GM12878 (cell line): ENCODE data around the gene FARS2. TPM values are rescaled to one million over a fixed set of nuclear protein-coding genes. Genes with fewer than 3 reads are reported as not detected.

Experiments
- ATAC-seq: fragments of 200-7000 bp; cut with Tn5 transposase; 3 replicates; pipeline ENCODE4 v1.9.1; 2020; ENCODE audit warnings: mild to moderate bottlenecking, moderate library complexity
- BruUV-seq: library from RNA; stranded (reverse); fragments of 400-500 nt; replicated peaks from 2 replicates; lab custom pipeline; 2021; lab: Mats Ljungman, UMichigan
- CTCF ChIA-PET: fragments of 300-600 bp; sonication (Branson Sonifier 250); formaldehyde crosslinking; extraction: SDS; loops from one replicate; lab custom pipeline; 2021; ENCODE audit warnings: inconsistent platforms; lab: Yijun Ruan, JAX
- POLR2A ChIA-PET: fragments of 350-600 bp; formaldehyde crosslinking; extraction: SDS; loops from one replicate; lab custom pipeline; 2021; ENCODE audit warnings: inconsistent platforms; lab: Charles Lee
- RAD21 ChIA-PET: fragments of 300-600 bp; sonication (Branson Sonifier 250); formaldehyde crosslinking; loops from one replicate; lab custom pipeline; 2023; ENCODE audit warnings: antibody characterized with exemption; ENCODE audit not compliant: unreplicated experiment; lab: Charles Lee
- SMC1A ChIA-PET: fragments of 300-600 bp; sonication (Branson Sonifier 250); formaldehyde crosslinking; loops from one replicate; lab custom pipeline; 2023; ENCODE audit not compliant: unreplicated experiment, uncharacterized antibody; lab: Charles Lee
- DNase-seq: peaks from one replicate; pipeline ENCODE4 v3.0.0-alpha.2; 2011; ENCODE audit warnings: low read depth, low spot score
- FAIRE-seq: peaks from 3 replicates; lab custom pipeline; 2011; peaks lifted over from hg19 to GRCh38; lab: Jason Lieb, UNC
- H2AFZ ChIP-seq: 2 replicates; pipeline ENCODE4 v1.6.0; 2011; ENCODE audit warnings: low read depth, low read length, control low read depth; ENCODE audit not compliant: control insufficient read depth
- H3K27ac ChIP-seq: 2 replicates; pipeline ENCODE4 v1.5.1; 2011; ENCODE audit warnings: control low read depth; ENCODE audit not compliant: control insufficient read depth, insufficient read depth
- H3K27me3 ChIP-seq, 2 experiments: replicated peaks in 1 of 2; 2 replicates each; pipeline versions ENCODE4 v1.6.0 to v1.6.1; 2011; ENCODE audit warnings: low read length in 1 of 2; ENCODE audit not compliant: control insufficient read depth in 2 of 2, insufficient read depth in 2 of 2
- H3K36me3 ChIP-seq, 2 experiments: 2 replicates each; pipeline ENCODE4 v1.5.1; 2011; ENCODE audit warnings: low read length in 1 of 2; ENCODE audit not compliant: control insufficient read depth in 2 of 2, insufficient read depth in 2 of 2
- H3K4me1 ChIP-seq: 2 replicates; pipeline ENCODE4 v1.6.1; 2011; ENCODE audit warnings: mild to moderate bottlenecking, low read length, moderate library complexity, mixed read lengths; ENCODE audit not compliant: control insufficient read depth, insufficient read depth
- H3K4me2 ChIP-seq: 2 replicates; pipeline ENCODE4 v1.6.0; 2011; ENCODE audit warnings: control low read depth; ENCODE audit not compliant: control insufficient read depth, insufficient read depth
- H3K4me3 ChIP-seq: fragments of 200-600 bp; sonication (generic); 2 replicates; pipeline ENCODE4 v1.5.1; 2016
- H3K79me2 ChIP-seq: 2 replicates; pipeline ENCODE4 v1.6.0; 2011; ENCODE audit warnings: low read length; ENCODE audit not compliant: control insufficient read depth, insufficient read depth
- H3K9ac ChIP-seq: 2 replicates; pipeline ENCODE4 v1.8.0; 2011; ENCODE audit warnings: low read length, control low read depth, mixed read lengths; ENCODE audit not compliant: control insufficient read depth, insufficient read depth
- H3K9me3 ChIP-seq: replicated peaks from 3 replicates; pipeline ENCODE4 v1.5.1; 2011; ENCODE audit warnings: mild to moderate bottlenecking, low read length; ENCODE audit not compliant: control insufficient read depth, insufficient read depth
- H4K20me1 ChIP-seq: 2 replicates; pipeline ENCODE4 v1.6.0; 2011; ENCODE audit not compliant: control insufficient read depth, insufficient read depth
- BACH1 ChIP-seq: fragments of 450-650 bp; IDR thresholded peaks from 2 replicates; pipeline ENCODE4 v1.6.1; 2017; ENCODE audit warnings: mild to moderate bottlenecking, borderline replicate concordance
- CHD1 ChIP-seq: IDR thresholded peaks from 2 replicates; pipeline ENCODE4 v1.6.1; 2012; ENCODE audit warnings: low read depth, low read length, improper control_type of control experiment
- IKZF1 ChIP-seq: fragments of 450-650 bp; conservative IDR thresholded peaks from 2 replicates; pipeline ENCODE4 v1.6.1; 2017; ENCODE audit warnings: antibody characterized with exemption, mild to moderate bottlenecking
- LARP7 ChIP-seq: fragments of 450-650 bp; IDR thresholded peaks from 2 replicates; pipeline ENCODE4 v1.6.1; 2017; ENCODE audit warnings: mild to moderate bottlenecking
- NR2C1 ChIP-seq: fragments of 450-650 bp; IDR thresholded peaks from 2 replicates; pipeline ENCODE4 v1.6.1; 2017; ENCODE audit warnings: antibody characterized with exemption, mild to moderate bottlenecking, moderate library complexity
- NRF1 ChIP-seq: conservative IDR thresholded peaks from 2 replicates; pipeline ENCODE4 v1.6.1; 2011; ENCODE audit warnings: mild to moderate bottlenecking, low read depth, low read length, improper control_type of control experiment
- PML ChIP-seq: IDR thresholded peaks from 2 replicates; pipeline ENCODE4 v1.6.1; 2012; ENCODE audit warnings: low read length, inconsistent platforms
- POLR2AphosphoS2 ChIP-seq: IDR thresholded peaks from 2 replicates; pipeline ENCODE4 v1.6.1; 2011; ENCODE audit warnings: low read depth, mild to moderate bottlenecking, low read length, improper control_type of control experiment, moderate library complexity
- SMAD5 ChIP-seq: IDR thresholded peaks from 2 replicates; pipeline ENCODE4 v1.6.1; 2016; ENCODE audit warnings: antibody characterized with exemption, low read depth
- SP1 ChIP-seq: IDR thresholded peaks from one replicate; pipeline ENCODE4 v1.6.1; 2011; ENCODE audit warnings: low read depth, low read length
- STAT3 ChIP-seq: IDR thresholded peaks from 2 replicates; pipeline ENCODE4 v1.6.1; 2011; ENCODE audit warnings: low read depth, low read length, improper control_type of control experiment
- TBL1XR1 ChIP-seq: IDR thresholded peaks from 2 replicates; pipeline ENCODE4 v1.6.1; 2012; ENCODE audit warnings: low read depth, low read length, improper control_type of control experiment
- ZBTB11 ChIP-seq: fragments of 450-650 bp; formaldehyde crosslinking; IDR thresholded peaks from 2 replicates; pipeline ENCODE4 v1.5.0; 2022; ENCODE audit warnings: mild to moderate bottlenecking, missing genetic modification characterization
- ZNF384 ChIP-seq: IDR thresholded peaks from 2 replicates; pipeline ENCODE4 v1.6.1; 2012; ENCODE audit warnings: low read depth, mild to moderate bottlenecking, low read length, improper control_type of control experiment, borderline replicate concordance
- WGBS: methylation state at CpG from one replicate; pipeline ENCODE4 v1.1.6; 2016; ENCODE audit warnings: low lambda C conversion rate; ENCODE audit not compliant: insufficient replicate concordance, insufficient coverage; ENCODE audit errors: missing lambda C conversion rate; 5-methylcytosine and 5-hydroxymethylcytosine counted together
- in situ Hi-C: fragments of 300-500 bp; cut with MboI; formaldehyde crosslinking; loops from 9 replicates; pipeline ENCODE4 v1.14.3; 2018; ENCODE audit warnings: mixed read lengths
- intact Hi-C: fragments of 100-400 bp; cut with micrococcal nuclease; formaldehyde crosslinking; loops from one replicate; pipeline ENCODE4 v1.14.2; 2022; ENCODE audit not compliant: unreplicated experiment
- polyA plus RNA-seq, 11 experiments: library from polyadenylated mRNA; depleted of rRNA in 4 of 11; unstranded in 6 of 11; stranded (reverse) in 5 of 11; fragments of >200 nt; fragmentation: Nextera tagmentation in 4 of 11; fragmentation: Illumina TruSeq in 1 of 11; extraction: Ambion mirVana in 4 of 11; extraction: Trizol in 1 of 11; gene quantifications; 1 replicate in 1 of 11; 2 replicates in 10 of 11; pipeline versions ENCODE4 v1.2.1 to v1.2.3, GENCODE V29; 2011 to 2016; ENCODE audit warnings: inconsistent platforms in 2 of 11, missing spikeins in 2 of 11, low read depth in 1 of 11
- total RNA-seq, 4 experiments: library from RNA; depleted of rRNA in 3 of 4; stranded (reverse); fragments of >200 nt in 3 of 4; fragmentation: Illumina TruSeq in 1 of 4; extraction: Trizol in 1 of 4; gene quantifications; 2 replicates each; pipeline versions ENCODE4 v1.2.1 to v1.2.3, GENCODE V29; 2013 to 2021
- TF ChIP-seq, protein P1 (sequence below): IDR thresholded peaks from 2 replicates; pipeline ENCODE4 v1.6.1; 2012; ENCODE audit warnings: low read depth, low read length, improper control_type of control experiment

The FARS2 gene
- total and polyA plus RNA-seq, 10 of the 15 experiments (the other 5 are each of a cell fraction or from before 2014, with no cell fraction given) = 16.8 to 46.7 (median 25.6) TPM

DNA sequence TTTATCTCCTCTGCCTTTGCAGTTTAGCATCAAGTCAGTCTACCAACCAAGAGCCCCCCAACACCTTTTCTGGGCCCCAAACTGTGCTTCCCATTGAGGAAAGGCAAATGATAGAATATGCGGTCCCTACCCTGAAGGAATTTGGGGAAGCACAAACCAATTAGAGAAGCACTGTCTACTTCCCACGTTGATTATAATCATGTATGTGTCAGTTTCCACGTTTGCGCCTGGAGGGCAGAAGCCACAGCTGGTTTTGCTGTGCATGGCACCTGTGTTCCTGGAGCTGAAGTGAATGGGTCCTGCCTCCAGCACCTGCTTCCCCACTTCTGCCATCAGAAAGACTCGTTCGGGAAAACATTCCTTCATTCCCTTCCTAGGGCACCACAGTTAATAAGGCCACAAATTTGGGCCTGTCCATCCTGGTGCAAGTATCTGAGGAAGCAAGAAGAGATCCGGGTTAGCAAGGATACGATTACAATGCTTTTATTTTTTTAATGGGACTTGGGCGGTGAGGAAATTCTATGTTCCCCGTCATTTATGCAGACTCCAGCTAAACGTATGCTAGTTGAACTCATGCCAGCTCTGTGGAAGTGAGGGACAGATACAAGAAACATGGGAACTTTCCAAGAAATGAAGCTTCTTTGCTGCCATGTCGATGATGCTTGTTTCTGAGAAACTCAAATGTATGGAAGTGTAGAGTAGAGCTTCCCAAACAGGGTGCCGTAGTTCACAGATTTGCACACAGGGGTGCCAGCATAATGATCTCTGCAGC is 411.9 kb downstream of the FARS2 start:
- RAD21 ChIA-PET = no interaction called here
- peaks cover 7% of the 10 kb centered on the region for H3K4me1 ChIP-seq
- H3K79me2 ChIP-seq = no peaks in the 10 kb centered on the region
- no peak overlapping the region for H3K4me2 ChIP-seq
- no peak overlapping the region for H2AFZ ChIP-seq
- no peaks in the 10 kb centered on the region for H3K36me3 ChIP-seq
- SMC1A ChIA-PET = interaction anchor here (0.9 kb wide), 1 partner anchor 203 kb away, joined by 3 read pairs; no protein-coding TSS in a partner anchor
- H3K9ac ChIP-seq = no peak overlapping the region
- in situ Hi-C loops = no loop called here
- WGBS = 94% methylated on average over 13 of the region's 13 CpGs
- H3K9me3 ChIP-seq = no peaks in the 10 kb centered on the region
- no peak overlapping the region for H3K4me3 ChIP-seq
- DNase-seq (no peak), FAIRE-seq (no peak), ATAC-seq (no peak)
- CTCF ChIA-PET = interaction anchor here (1.2 to 1.9 kb wide), 2 partner anchors 10 to 108 kb away, joined by 3 to 6 read pairs; no protein-coding TSS in a partner anchor
- no TSS peak for BruUV-seq
- intact Hi-C loops = no loop called here
- POLR2A ChIA-PET = no interaction called here
- H3K27ac ChIP-seq = no peak overlapping the region
- H3K27me3 ChIP-seq = no peaks in the 10 kb centered on the region
- H4K20me1 ChIP-seq = no peaks in the 10 kb centered on the region
- TF ChIP-seq BACH1 (no peak), NRF1 (no peak), LARP7 (no peak), PML (no peak), IKZF1 (no peak), SP1 (no peak), ZNF384 (no peak), CHD1 (no peak), SMAD5 (no peak), NR2C1 (no peak), ZBTB11 (CRISPR knock-in tag) (no peak), POLR2AphosphoS2 (no peak), TBL1XR1 (no peak), STAT3 (no peak)
- TF ChIP-seq, protein P1, sequence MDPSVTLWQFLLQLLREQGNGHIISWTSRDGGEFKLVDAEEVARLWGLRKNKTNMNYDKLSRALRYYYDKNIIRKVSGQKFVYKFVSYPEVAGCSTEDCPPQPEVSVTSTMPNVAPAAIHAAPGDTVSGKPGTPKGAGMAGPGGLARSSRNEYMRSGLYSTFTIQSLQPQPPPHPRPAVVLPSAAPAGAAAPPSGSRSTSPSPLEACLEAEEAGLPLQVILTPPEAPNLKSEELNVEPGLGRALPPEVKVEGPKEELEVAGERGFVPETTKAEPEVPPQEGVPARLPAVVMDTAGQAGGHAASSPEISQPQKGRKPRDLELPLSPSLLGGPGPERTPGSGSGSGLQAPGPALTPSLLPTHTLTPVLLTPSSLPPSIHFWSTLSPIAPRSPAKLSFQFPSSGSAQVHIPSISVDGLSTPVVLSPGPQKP = no peak
